ENCODE data around the gene MRGPRD.

MRGPRD gene

DNA sequence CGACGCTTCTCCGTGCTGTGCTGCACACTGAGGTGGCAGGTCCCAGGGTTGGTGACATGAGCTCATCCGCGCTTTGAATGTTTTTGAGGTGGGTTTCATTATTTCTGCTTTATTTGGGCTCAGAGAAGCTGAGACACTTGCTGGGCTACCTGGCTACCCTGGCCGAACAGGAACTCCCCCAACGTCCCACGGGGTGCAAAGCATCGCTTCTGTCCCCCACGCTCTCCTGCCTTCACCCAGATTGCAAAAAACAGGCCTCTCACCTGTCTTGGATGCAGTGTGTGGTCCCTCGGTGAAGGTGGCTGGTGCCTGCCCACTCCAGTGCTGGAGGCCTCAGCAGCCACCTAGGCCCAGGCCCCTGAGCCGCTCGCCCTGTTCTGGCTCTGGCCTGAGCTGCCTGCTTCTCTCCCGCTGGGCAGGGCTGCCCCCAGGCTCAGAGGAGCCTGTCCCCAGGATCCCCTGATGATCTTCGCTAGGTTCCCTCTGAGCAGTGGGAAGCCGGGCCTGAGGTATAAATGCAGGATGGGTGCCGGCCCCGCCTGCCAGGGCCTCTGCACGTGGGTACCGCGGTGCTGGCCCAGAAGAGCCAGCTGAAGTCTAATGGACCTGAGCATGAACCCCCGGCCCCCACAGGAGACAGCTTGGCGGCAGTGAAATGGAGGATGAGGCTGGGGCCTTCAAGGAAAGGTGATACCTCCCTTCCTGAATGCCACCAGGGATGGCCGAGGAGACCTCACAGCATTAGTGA is 15.8 kb upstream of the MRGPRD start:
- H3K27ac ChIP-seq = no peak overlapping the region
- no peak for DNase-seq (ENCODE audit: low read depth, low spot score)

DNA sequence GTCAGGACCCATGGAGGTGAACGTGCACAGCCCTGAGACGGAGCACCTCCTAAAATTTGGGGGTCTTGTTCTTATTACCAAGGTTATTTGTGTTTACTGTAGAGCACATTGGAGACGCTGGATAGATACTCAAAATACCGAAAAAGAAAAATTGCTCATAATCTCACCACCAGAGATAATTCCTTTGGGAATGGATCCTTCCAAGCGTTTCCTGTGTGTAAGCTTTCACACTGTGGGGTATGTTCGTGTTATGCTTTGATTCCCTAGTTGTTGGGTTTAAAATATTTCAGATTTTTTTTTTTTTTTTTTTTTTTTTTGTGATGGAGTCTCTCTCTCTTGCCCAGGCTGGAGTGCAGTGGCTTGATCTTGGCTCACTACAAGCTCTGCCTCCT is 14.1 kb upstream of the MRGPRD start:
- no peak for DNase-seq (ENCODE audit: low read depth, low spot score)
- H3K27ac ChIP-seq = no peak overlapping the region

DNA sequence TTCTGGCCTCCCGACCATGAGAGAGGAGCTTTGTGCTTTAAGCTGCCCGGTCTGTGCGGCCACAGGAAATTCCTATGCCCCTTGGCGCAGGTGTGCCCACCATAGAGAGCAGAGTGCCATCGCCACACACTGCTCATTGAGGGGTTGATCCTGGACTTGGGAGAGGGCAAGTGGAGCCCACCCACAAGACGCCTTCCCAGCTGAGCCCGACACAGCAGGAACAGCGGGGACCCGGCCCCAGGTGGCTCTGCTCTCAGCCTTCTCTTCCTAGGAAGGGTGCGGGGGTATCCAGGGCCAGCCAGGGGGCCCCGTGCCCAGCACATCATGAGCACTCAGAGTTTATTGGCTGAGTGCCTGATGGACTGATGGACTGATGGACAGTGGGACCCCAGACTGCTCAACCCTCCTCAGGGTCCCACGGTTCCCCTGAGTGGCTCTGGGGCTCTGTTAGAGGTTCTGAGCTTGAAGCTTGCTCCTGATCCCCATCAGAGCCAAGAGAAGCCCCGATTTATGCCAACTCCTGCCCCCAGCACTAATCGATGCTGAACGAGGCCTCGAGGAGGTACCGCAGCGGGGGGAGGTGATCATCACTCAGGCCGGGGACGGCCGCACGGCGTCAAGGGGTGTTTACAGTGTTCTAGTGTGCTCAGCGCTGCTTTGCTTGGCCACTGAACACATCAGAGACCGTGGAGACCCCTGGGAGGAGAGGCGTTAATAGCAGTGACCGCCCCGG is 13.5 kb upstream of the MRGPRD start:
- DNase-seq (ENCODE audit: low read depth, low spot score) = no peak
- H3K27ac ChIP-seq = no peak overlapping the region

DNA sequence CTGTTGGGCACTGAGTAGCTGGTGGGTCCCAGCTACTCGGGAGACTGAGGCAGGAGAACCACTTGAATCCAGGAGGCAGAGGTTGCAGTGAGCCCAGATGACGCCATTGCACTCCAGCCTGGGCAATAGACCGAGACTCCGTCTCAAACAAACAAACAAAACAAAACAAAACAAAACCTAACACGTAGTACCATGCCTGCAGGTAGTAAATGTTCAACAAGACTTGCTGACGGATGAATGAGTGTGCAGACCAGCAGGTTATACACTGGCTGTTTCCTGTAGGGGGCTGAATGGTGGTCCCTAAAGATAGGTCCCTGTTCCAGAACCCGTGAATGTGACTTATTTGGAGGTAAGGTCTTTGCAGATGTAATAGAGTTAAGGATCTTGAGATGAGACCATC is 12.8 kb upstream of the MRGPRD start:
- no peak overlapping the region for H3K27ac ChIP-seq
- DNase-seq (ENCODE audit: low read depth, low spot score) = no peak

DNA sequence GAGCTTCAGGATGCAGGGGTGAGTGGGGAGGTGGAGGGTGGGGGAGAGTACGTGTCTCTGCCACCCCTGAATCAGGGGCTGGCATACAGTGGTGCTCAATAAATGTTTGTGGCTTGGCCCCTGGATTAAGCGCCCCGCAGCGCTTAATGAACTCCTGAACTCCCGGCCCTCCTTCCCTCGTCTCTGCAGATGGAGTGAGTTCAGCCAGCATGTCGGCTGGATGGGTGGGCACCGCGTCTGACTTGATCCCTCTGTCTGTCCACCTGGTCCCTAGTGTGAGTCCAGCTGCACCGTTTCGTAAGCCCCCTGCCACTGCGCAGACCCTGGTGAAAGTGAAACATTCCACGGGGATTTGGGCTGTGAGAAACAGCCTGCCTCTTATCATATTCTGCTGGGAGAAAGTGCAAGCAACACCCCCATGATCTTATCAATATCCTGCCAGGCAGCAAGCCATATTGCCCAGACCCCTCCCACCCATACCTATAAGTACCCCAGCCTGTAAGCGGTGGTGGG is 12.0 kb upstream of the MRGPRD start:
- DNase-seq (ENCODE audit: low read depth, low spot score) = no peak
- H3K27ac ChIP-seq = no peak overlapping the region

DNA sequence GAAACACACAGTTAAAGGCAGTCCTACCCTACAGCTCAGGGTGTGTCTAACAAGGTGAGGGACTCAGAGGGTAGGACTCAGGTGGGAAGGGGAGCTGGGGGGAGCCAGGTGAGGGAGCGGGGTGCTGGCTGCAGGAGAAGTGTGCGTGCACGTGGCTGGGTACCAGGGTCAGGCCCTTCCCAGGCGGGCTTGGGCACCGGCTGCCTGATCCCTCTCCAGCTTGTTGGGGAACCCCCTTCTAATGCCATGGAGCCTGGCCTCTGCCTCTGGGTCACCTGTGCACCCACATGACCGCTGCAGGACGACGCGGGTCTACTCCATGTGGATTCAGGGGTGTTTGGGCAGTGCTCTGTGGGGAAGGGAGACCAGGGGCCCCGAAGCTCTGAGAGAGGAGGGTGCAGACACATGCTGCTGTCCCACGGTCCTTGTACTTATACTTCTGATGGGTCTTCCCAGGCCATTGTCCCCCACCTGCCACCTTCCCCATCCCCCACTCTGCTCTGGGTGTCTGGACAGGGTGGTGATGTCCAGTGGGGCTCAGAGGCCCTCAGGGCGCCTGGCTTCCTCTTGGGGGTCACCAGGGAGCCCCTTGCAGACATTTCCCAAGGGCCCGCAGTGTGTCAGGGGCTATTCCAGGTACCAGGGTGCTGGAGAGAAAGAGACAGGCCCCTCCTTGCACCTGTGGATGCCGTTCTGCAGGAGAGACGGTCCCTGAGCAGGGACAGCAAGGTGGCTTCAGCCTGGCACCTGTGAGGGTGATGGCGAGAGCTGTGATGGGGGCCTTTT is 10.4 kb upstream of the MRGPRD start:
- no peak overlapping the region for H3K27ac ChIP-seq
- no peak for DNase-seq (ENCODE audit: low read depth, low spot score)

DNA sequence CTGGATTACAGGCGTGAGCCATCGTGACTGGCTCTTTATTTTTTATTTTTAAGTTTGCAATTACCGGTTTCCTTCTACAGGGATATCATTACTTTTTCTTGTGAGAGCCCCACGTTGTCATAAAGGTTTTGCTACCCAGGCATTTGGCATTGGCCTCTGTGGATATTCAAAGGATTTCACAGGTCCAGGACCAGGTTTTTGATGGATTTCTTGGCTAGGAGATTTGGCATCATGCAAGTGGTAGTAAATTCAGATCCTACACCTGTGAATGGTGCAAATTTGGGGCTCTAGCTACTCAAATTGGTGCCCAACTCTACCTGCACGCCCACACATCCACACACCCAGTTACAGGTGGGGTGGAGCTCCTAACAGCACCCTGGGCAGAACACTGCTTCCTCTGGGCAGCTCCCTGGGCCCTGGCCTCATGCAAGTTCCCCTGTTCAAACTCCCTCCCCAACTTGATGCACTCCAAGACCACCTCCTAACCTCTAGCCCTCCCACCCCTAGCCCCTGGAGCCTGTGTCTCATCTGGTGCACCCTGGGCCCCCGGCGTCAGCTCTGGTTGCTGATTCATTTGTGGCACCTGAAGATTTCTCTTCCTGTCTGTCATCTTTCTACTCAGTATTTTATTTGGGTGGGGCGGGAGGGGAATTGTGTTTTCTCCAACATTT is 9.3 kb upstream of the MRGPRD start:
- DNase-seq (ENCODE audit: low read depth, low spot score) = no peak
- no peak overlapping the region for H3K27ac ChIP-seq

DNA sequence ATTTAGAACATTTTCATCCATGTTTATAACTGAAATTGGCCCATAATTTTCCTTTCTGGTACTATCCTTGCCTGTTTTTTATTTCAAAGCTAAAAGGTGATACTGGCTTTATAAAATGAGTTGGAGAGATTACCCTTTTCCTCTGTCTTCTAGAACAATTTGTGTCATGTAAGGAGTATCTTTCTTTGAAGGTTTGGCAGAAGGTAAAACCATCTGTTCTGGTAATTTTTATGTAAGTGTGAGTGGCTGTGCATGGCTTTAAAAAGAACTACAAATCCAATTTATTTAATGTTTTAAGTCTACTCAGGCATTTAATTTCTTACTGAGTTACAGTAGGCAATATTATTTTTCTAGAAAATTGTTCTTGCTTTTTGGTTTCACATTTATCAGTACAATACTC is 7.7 kb upstream of the MRGPRD start:
- DNase-seq (ENCODE audit: low read depth, low spot score) = no peak
- H3K27ac ChIP-seq = no peak overlapping the region

DNA sequence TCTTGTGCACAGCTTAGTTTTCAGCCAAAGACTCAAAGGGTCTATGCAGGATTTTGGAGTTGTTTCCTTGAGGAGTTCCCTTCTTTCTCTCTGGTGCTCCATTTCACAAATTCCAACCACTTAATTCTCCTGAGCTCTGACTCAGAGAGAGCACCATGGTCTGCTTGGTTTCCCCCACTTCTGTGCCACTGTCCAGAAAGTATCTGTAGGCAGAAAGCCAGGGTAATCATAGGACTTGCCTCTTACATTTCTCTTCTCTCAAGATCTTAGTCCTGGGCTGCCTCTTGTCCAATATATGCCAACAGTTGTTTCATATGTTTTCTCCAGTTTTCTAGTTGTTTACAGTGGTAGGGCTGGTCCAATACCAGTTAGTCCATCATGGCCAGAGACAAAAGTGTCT is 6.4 kb upstream of the MRGPRD start:
- DNase-seq (ENCODE audit: low read depth, low spot score) = no peak
- H3K27ac ChIP-seq = no peak overlapping the region

DNA sequence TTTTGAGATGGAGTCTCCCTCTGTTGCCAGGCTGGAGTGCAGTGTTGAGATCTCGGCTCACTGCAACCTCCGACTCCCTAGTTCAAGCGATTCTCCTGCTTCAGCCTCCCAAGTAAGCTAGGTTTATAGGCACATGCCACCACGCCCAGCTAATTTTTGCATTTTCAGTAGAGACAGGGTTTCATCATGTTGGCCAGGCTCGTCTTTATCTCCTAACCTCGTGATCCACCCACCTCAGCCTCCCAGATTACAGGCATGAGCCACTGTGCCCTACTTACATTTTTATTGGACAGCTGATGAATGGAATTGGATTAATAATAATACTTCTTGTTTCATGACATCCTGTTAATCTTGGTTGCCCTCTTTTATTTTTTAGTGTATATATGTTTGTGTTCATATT is 3.0 kb upstream of the MRGPRD start:
- no peak for DNase-seq (ENCODE audit: low read depth, low spot score)
- H3K27ac ChIP-seq = no peak overlapping the region

DNA sequence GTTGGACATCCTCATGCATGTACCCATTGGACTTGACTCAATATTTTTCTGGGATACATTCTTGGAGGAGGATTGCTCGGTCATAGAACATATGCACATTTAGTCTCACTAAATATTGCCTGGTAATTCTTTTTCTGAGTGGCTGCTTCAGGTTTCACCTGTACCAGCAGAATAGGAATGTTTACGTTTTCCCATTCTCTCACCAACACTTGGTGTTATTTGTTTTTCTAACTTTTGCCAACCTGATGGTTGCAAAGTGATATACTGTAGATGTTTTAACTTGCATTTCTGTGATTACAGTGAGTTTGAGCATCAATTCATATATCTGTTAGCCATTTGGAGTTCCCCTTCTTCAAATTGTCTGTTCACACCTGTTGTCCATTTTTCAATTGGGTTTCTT is 1.3 kb upstream of the MRGPRD start:
- H3K27ac ChIP-seq = no peak overlapping the region
- DNase-seq (ENCODE audit: low read depth, low spot score) = no peak

DNA sequence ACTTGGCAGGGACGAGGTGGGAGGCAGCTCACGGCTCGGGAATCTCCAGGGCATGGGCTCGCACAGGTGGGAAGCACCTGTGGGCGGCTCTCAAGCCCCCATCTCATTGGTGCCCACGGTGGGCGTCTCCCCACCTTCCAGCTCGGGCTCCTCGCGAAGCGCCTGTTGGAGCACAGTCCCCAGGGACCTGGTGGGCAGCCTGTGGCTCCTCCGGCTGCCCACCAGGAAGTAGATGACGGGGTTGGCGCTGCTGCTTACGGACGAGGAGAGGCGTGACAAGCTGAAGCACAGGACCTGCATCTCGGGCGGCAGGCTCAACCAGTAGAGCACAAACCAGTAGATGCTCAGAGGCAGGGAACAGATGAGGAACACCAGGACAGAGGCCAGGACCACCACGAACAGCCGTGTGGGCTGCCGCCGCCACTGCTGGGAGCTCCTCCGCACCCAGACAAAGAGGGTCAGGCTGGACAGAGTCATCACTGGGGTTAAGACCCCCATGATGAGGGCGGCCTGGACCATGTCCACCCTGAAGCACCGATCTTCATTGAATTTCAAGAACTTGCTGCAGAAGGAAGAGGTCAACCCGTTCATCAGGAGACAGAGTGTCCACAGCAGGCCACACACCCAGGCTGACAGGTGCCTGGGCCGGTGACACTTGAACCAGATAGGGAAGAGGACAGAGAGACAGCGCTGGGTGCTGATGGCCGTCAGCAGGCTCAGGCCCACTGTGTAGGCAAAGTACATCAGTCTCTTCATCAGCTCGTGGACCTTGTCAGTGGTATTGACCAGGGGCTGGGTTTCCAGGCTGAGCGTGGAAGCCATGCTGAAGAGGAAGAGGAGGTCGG is 633 bp downstream of the MRGPRD start:
- H3K27ac ChIP-seq = no peak overlapping the region
- DNase-seq (ENCODE audit: low read depth, low spot score) = no peak

DNA sequence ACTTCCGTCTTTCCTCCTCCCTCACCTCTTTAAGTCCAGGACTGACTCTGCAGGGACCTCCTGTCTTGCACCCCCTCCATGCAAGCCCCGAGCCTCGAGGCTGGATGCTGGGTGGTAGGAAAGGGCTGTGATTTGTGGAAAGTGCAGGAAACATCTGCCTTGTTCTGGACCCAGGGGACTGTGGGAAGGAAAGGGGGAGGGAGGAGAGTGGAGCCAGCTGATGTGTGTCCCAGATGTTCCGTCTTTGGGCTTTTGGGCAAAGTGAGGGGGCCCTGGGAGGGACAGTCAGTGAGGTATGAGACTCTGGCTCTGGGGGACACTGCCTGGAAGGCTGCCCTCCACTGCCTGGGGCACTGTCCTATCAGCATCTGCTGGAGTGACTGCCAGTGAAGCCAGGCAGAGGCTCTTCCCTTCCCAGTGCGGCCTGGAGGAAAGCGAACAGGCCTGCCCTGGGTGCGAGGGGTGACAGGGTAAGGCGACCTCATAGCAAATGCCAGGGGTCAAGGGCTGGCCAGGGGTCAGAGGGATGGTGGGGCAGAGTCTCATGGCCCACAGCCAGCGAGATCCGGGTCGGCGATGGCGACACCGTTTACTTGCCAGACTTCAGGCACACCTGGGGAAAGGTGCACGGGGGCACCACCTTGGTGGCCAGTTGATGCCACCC is 1.7 kb downstream of the MRGPRD start:
- H3K27ac ChIP-seq = no peak overlapping the region
- no peak for DNase-seq (ENCODE audit: low read depth, low spot score)

DNA sequence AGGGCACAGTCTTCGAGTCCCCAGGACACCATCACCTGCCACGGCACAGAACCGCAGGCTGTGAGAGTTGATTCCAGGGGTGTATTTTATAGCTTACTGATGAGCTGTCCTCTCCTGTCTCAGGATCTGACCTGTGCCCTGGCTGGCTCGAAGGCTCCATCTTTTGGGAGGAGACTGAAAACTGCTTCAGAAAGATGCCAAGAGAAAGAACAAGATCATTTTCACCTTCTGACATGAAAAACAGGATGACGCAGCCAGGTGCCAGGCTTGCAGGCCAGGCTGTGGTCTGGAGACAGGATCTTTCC is 2.2 kb downstream of the MRGPRD start:
- DNase-seq (ENCODE audit: low read depth, low spot score) = no peak
- H3K27ac ChIP-seq = no peak overlapping the region

DNA sequence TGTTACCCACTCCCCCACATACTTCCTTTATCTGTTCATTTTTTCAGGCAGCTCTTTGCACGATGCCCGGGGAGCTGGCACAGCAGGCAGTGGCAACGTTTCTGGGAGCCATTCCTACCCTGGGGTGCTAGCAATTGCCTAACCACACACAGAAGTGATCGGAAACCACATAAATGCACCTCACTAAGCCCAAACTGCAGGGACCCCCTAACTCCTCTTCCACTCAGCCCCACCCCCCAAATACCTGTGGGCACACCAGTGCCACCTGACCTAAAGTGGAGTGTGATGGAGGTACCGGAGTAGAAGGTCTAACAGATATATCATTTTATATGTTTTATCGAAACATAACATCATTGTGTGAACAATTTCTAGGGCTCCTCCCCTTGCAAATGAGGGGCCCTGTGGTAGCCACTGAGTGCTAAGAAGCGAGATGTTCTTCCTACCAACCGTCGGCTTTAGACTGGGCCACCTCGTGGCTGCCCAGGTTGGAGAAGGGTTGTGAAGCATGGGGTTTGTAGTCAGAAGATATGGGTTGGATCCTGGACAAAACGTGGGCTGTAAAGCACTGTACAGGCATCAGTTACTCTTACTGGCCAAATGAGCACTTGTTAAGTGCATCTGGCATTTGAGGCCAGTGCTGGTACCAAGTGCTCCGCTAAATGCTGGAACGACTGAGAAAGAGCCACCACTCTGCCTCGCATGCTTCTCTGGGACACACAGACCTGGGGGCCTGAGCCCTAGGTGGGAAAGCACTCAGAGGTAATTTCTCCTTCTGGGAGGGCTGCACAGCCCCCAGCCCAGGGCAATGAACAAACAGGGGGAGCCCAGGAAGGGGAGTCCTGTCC is 2.8 kb downstream of the MRGPRD start:
- no peak for DNase-seq (ENCODE audit: low read depth, low spot score)
- H3K27ac ChIP-seq = no peak overlapping the region

DNA sequence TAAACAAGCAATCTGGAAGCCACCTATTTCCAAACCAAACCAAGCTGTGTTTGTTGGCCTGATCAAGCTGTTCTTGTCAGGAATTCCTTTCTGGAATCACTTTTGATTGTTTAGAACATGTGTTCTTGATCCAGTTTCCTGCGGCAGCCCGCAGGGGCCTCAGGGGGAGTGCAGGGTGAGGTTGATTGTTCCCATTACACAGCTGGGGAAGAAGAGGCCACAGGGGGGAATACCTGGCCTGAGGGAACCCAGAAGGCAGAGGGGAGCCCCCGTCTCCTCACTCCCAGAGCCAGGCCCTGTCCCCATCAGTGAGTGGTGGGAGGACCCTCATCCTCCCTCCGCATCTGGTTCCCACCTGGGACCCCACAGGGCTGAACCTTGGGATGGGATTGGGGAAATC is 4.2 kb downstream of the MRGPRD start:
- DNase-seq (ENCODE audit: low read depth, low spot score) = no peak
- H3K27ac ChIP-seq = no peak overlapping the region

DNA sequence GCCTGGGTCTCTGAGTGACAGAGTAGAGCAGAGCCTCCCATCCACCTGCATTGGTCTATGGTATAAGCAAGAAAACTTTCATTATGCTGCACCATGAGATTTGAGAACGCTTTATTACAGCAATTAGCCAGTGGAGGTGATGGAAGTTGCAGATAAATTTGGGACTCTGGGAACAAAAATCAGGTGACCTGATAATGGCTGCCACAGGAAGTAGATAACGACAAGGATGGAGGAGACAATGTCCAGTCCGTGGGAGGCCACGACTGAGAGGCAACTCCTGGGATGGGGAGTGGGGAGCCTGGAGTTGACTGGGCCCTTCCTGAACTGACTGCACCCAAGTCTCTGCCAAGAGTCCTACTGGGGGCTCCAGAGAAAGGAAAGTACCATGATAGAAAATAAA is 4.7 kb downstream of the MRGPRD start:
- H3K27ac ChIP-seq = no peak overlapping the region
- DNase-seq (ENCODE audit: low read depth, low spot score) = no peak

DNA sequence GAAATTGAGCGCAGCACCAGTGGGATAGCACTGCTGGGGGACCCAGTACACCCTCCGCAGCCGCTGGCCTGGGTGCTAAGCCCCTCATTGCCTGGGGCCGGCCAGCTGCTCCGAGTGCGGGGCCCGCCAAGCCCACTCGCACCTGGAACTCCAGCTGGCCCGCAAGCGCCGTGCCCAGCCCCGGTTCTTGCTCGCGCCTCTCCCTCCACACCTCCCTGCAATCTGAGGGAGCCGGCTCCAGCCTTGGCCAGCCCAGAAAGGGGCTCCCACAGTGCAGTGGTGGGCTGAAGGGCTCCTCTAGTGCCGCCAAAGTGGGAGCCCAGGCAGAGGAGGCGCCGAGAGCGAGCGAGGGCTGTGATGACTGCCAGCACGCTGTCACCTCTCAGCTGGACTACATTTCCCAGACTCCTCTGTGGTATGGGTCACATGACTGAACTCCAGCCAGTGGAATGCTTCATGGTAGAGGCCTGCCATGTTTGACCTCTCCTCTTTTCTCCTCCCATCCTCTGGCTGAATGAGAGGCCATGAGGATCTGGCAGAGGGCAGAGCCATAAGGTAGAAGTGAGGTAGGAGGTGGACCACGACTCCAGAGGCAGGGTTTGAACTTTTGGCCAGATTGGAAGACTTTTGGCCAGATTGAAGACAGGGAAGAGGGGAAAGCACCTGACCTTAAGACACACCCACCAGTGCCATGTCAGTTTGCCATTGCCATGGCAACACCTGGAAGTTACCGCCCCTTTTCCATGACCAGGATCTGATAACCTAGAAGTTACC is 6.2 kb downstream of the MRGPRD start:
- no peak overlapping the region for H3K27ac ChIP-seq
- DNase-seq (ENCODE audit: low read depth, low spot score) = no peak

Data from epithelial cell of prostate (primary cell).